TTC549 (cell line): ENCODE measurements around the gene IKZF5.

Experiments
- FAIRE-seq: peaks from 2 replicates; lab custom pipeline; 2012; peaks lifted over from hg19 to GRCh38; lab: Jason Lieb, UNC

The IKZF5 gene

DNA sequence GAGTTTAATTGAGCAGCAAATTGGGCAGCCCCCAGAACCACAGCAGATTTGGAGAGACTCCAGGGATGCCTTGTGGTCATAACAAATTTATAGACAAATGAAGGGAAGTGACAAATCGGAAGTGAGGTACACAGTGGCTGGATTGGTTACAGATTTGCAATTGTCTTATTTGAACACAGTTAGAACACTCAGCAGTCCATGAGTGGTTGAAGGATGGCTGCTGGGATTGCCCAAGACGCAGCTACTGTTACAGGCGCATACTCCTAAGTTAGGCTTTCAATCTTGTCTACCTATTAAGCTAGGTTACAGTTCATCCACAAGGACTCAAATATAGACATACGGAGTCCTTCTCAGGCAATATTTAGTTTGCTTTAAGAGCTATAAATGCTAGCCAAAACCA is 7.6 kb upstream of the IKZF5 start:
- no peak for FAIRE-seq

DNA sequence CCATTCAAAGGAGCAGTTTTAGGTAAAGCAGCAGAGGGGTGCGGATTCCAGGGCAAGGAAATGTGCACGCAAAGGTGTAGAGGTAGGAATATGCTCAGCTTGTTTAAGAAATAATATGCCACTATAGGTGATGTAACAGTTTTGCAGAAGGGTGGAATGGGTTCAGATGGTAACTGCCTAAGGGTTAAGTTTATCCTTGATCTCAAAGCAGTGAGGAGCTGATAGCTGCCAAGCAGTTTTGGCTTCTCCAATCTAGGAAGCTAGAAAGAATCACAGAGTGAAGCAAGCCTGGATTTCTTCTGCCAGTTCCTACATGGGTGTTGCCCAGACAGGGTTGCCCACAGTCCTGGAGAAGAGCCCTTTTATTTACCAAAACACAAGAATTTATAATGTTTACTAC is 6.2 kb upstream of the IKZF5 start:
- no peak for FAIRE-seq

DNA sequence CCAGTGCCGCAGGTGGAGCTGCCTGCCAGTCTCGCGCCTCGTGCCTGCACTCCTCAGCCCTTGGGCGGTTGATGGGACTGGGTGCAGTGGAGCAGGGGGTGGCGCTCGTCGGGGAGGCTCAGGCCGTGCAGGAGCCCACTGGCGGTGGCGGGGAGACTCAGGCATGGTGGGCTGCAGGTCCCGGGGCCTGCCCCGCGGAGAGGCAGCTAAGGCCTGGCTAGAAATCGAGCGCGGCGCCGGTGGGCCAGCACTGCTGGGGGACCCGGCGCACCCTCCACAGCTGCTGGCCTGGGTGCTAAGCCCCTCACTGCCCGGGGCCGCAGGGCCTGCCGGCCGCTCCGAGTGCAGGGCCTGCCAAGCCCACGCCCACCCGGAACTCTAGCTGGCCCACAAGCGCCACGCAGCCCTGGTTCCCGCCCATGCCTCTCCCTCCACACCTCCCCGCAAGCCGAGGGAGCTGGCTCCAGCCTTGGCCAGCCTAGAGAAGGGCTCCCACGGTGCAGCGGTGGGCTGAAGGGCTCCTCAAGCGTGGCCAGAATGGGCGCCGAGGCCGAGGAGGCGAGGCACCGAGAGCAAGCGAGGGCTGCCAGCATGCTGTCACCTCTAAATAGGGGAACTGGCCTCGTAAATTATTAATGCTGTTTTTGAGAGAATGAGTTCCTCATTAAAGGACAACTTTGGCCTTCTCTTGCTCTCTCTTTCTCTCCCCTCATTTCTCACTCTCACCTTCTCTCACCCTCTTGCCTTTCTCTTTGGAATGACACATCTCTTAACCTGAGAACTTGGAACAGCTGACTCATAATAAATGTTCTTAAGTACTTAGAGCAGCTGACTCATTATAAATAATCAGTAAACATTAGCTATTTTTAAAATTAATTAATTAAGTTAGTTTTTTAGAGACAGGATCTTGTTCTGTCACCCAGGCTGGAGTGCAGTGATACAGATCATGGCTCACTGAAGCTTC is 5.1 kb upstream of the IKZF5 start:
- FAIRE-seq: no peak

DNA sequence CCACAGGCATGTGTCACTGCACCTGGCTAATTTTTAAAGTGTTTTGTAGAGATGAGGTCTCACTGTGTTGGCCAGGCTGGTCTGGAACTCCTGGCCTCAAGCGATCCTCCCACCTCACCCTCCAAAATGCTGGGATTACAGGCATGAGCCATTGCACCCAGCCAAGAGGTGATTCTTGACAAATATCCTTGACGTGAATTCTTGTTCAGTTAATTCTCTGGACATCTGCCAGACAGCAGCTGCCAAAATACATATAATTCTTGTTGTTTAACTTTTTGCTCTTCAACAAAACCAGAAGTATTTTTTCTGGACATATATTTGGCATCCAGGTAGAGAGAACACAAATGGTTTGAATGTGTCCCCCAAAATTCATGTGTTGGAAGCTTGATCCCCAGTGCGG is 3.4 kb upstream of the IKZF5 start:
- FAIRE-seq: no peak

DNA sequence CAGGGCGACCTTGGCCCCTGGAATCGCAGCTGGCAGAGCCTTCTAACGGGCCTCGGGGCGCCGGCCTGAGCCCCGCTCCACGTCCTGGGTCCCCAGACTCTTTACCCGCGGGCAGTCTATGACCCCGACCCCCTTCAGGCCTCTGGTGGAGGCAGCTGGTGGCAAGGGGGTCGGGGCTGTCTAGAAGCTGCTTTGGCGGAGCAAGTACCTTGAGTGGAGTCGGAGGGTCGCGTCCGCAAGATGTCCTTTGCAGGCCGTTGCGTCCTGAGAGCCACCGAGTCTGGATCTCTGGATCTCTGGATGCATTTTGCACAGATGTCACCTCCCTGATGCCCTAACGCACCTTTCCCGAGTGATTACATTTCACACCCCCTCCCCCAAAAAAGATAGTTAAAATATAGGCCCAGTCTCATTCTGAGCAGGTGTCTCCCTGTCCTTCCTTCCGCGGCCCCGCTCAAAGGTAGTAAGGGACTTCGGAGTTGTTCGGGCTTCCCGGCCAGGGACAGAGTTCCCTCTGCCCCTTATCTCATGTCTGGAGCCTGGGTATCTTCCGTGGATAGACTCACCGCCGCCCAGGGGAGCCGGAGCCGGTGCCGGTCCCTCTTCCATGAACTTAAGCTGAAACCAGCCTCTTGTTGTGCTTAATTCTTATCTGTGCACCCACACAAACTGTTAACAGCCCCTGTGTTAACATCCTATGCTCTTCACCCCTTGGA is 668 bp upstream of the IKZF5 start:
- FAIRE-seq: no peak

DNA sequence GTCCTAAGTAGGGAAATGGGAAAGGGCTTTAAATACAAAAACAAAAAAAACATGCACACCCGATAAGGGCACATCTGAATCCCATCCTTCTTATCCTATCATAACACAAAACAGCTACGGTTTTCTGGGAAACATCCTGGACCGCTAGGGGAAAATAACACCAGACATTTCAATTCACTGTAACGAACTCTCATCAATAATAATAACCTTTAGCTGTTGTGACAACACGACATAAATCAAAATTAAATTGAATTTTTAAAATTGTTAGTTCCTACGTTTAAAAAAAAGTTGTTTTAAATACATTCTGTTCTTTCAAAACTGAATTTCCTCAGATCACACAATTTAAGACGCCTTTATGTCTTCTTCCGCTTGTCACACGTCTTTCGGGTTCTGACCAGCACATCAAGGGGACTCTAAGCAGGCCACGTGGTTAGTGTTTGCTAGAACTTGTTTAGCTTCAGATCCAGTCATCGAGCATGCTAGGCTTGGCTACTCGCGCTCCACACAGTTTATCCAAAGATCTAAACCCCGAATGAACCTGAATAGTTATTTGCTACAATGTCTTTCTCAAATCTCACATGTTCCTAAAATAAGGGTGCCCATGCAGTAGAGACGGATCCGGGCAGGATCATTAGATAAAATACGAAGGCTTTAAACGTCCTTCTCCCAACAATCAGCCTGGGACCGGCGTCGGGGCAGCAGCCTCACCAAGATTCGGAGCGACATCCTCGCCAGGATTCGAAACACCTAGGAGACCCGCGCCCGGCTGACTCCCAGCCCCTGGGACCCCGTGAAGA is 839 bp downstream of the IKZF5 start:
- FAIRE-seq: no peak

DNA sequence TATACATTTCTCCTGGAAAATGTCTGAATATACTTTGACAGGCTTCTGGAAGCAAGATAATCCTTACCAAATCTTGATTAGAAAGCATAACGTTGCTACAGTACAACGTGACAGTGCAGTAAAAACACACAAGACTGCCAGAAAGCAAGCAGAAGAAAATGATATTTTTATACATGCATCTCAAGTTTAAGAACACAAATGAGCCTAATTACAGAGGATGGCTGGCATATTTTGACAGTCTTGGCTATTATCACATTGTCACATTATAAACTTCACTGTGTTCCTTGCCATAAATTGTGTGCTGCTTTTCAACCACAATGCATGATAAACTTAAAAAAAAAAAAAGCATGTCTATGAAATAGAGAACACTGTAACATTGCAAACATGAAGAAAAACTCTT is 4.3 kb downstream of the IKZF5 start:
- FAIRE-seq: no peak

DNA sequence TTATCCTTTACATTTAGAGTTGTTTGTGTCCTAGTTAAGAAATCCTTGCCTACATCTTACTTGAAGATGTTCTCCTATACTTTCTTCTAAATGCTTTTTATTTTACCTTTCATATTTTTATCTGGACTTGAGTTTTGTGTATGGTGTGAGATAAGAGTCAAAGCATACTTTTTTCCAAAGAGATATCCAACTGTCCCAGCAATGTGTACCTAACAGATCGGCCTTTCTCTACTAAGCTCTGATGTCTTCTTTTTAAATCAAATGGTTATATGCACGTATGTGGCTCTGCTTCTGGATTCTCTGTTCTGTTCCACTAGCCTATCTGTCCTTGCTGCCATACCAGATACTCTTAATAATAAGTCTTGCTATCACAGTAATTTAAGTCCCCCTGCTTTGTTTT is 7.2 kb downstream of the IKZF5 start:
- no peak for FAIRE-seq

DNA sequence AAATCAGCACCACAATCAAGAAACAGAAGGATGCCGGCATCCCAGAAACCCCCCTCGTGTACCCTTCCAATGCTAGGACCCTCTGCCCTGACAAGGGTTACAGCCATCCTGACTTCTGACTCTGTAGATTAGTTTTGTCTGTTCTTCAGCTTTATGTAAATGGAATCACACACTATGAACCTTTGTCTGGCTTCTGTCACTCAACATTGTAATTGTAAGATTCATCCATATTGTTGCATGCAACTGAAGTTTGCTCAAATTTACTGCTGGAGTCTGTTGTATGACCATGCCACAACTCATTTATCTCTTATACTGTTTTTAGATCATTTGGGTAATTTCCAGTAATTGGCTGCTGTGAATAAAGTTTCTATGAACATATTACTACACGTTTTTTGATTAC is 8.4 kb downstream of the IKZF5 start:
- no peak for FAIRE-seq

DNA sequence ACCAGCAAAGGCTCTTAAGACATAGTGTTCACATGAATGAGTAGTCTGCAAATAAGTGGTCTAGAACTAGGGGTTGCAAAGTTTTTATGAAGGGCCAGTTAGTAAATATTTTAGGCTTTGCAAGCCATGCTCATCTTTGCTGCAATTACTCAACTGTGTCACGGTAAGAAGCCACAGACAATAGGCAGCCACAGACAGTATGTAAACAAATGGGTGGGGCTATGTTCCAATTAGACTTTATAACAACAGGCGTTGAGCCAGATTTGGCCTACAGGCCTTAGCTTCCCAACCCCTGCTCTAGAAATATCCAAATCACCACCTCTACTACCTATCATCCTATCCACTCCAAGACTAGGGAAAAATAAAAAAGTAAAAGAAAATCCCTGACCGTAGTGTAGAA is 9.2 kb downstream of the IKZF5 start:
- no peak for FAIRE-seq

DNA sequence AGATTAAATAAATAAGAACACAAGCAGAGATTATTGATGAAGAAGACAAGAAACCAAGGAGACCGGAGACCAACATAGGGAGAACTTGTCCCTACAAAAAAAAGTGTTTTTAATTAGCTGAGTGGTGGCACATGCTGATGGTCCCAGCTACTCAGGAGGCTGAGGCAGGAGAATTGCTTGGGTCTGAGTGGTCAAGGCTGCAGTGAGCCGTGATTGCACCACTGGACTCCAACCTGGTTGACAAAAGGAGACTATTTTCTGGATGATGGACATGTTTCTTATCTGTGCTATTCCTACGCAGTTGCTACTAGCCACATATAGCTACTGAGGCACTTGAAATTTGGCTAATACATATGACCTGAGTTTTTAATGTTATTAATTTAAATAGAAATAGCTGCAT is 9.7 kb downstream of the IKZF5 start:
- no peak for FAIRE-seq

DNA sequence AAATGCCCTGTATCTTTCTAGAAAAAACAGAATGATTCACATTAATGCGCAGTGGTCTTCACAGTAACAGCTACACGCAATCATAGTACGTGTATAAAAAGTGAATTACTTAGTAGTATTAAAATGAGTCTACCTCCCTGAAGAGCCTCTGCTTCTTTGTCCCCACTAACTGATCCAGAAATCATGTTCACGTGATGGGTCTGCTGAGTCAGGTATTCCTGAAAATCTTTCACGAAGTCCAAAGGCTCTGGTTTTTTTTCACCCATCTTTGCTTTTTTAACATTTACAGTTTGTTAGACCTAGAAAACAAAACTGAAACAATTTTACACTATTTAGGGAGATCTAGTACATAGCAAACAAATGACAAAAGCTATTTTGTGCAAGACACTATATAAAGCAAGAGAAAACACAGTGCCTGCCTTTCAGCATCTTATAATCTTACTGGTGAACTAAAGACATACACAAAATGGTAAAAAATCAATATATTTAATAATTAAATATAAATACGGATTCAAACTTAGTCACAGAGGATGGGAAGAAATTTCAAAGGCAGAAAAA is 10.2 kb downstream of the IKZF5 start:
- no peak for FAIRE-seq

DNA sequence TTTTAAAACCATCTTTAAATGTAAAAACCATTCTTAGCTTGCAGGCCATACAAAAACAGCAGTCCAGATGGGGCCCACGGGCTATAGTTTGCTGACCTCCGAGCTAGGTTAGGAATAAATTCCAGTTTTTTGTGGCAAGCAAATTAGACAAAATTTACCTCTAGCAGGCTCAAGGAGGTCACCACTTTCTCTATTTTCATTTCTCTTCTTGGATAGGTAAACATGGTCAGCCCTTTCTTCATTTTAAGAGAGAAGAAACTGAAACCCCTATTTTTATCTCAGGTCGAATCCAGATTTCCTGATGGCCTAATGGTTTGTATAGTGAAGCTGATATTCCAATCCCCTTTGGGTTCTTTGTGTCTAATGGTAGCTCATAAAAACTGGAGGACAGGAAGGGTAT is 10.7 kb downstream of the IKZF5 start:
- FAIRE-seq: no peak

DNA sequence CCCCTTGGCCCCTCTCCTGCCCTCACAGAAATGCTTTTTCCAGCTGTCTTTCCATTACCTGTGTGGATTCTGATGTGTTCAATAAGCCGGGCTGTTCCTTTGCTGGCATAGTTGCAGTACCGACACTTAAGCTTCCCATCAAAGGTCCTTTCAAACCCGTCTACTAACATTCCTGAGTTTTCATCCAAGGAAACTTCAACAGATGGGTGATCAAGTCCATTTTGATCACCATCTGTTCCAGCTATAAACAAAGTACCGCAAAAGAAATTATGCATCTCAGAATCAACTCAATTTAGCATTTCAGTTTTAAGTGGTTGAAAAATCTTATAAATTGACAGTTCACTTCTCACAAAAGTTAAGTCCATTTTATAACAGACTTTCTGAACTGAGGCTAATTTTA is 12.7 kb downstream of the IKZF5 start:
- FAIRE-seq: no peak

DNA sequence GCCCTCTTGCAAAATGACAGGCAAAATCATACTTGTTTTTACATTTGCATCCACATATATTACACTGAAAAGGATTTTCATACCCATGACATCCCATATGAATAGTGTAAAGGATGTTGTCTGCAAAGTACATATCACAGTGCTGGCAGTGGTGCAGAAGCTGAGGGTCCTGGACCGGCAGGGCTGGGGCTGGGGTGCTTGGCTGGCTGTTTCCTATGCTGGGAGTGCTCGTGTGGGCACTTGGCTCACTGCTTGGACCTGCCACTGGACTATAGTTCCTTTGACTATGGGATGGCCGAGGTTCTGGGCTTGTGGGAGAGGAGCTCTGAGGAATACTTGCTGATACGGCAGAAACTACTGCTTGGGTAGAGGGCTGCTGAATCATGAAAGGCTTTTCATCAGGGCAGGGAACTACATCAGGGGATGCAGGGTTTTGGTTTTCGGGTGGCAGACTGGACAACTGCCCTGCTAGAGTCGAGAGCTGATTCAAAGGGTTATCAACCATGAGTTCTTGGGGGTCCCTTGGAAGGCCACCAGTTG is 14.7 kb downstream of the IKZF5 start:
- FAIRE-seq: no peak

DNA sequence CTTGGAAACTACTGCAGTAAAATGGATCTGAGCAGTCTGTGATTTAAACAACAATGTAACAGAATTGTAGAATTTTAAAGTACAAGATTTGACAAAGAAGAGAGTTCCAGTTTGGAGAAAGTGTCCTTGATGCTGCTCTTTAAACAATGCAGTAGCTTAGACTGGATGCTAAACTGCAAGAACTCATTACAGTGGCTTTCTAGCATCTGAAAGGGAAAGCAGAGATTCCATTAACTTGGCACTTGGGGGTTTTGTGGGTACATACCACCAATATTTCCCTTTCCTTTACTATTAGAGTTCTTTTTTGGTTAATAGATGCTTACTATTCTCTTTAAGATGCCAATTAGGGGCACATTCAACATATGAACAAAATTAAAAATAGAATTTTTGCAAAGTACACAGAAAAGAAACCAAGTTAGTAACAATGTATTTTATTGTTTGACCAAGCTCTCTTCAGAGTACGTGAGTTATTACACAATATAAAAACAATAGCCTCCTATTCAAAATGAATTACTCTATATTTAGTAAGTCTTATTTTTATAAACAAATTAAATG is 16.5 kb downstream of the IKZF5 start:
- FAIRE-seq: no peak

DNA sequence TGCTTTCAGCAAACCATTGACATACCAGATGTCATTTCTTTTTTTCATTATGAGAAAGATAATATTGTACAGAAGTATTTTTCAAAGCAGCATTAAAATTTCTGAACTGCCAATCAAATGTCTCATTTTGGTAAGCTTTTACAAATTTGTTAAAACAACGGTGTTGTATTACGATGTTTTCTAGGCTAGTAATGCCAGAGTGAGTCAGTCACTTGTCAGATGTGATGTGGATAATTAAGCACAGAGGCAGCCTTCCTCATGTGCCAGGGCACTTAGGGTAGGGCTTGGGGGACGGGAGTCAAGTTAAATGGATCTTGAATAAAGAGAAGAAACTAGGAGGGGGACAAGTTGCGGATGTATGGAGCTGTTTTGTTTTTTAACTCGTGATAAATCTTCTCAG is 18.3 kb downstream of the IKZF5 start:
- no peak for FAIRE-seq

DNA sequence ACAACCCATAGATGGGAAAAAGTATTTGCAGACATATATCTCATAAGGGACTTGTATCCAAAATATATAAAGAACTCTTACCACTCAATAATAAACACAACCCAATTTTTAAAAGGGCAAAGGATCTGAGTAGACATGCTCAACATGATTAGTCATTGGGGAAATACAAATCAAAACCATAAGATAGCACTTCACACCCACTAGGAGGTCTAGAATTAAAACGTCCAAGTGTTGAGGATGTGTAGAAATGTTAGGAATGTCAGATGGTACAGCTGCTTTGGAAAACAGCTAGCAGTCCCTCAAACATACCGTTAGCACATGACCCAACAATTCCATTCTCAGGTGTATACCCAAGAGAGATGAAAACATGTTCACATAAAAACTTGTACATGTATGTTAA is 20.1 kb downstream of the IKZF5 start:
- no peak for FAIRE-seq

DNA sequence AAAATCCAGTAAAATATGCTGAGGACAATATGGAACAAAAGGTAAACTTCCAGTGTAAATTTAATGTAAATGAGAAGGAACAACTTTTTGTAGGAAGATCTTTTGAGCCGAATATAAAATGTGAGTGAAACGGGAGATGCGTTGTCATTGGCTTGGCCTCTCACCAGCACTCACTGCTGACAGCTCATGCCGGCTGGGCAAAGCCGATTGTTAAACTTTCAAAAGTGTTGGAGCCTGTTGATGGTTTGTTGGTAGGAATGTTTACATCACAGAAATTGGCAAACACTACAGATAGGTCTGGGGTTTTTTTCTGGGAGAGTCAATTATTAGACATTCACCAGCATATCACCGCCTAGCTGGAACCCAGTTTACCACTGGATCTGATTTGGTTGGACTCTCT is 22.3 kb downstream of the IKZF5 start:
- FAIRE-seq: no peak

DNA sequence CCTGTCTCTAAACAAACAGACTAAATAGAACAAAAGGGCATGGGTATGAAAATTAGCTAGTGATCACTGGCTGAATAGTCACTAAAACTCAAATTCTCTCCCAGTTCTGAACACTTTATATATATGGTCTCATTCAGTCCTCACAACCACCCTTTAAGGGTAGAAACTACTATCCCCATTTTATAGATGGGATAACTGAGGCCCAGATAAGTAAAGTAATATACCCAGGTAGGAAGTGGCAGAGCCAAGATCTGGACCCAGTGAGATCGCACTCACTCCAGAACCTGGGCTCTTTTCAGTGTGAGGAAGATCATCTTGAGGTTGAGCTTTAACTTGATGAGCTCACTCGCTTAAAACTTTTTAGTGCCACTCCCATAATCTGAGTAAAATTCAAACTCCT is 23.9 kb downstream of the IKZF5 start:
- no peak for FAIRE-seq

DNA sequence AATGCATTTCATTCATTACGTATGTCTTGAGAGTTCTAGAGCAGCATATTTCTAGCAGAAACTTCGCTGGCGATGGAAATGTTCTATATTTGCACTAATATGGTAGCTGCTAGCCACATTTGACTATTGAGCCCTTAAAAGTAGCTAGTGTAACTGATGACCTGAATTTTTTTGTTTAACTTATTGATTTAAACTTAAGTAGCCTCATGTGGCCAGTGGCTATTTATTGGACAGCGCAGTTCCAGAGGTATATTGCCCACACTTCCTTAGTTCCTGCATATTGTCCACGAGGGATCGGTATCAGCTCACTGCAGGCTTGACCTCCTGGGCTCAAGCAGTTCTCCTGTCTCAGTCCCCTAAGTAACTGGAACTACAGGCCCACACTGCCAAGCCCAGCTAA is 24.7 kb downstream of the IKZF5 start:
- no peak for FAIRE-seq

DNA sequence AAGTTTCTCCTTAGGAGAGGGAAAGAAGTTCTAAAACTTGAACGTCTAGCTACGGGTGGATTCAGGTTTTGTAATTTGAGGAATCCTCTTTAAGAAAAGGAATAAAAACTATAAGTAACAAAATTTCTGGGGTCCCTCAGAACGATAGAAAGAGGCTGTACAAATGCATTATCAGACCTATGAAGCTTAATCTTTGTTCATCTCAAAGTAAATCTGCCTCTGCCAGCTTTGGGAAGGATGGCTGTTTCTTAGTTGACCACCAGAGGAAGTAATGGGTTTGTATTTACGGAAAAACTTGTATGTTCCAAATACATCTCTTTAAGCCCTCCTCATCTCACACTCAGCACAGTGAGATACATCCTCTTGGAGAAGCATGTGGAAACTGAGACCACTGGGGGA is 27.5 kb downstream of the IKZF5 start:
- no peak for FAIRE-seq
